ENCODE data around the gene POMT2.

The POMT2 gene

DNA sequence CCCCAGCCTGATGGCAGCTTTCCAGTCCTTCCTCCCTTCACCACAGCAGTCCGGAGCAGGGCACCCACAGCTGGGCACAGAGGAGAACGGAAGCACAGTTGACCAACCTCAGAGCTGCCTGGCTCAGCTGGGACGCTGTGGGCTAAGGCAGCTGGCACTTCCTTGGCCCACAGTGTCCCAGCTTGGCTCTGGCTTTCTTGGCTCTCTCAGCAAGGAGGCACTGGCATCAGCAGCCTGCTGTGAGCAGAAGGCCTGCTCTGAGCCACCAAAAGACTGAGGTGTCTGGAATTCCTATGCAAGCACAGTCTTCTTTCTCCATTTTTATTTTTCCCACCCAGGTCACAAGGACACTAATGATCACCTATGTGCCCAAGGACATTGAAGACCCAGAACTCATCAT is 82.3 kb downstream of the POMT2 start:
- no peak for TF ChIP-seq POLR2AphosphoS5 (IDR thresholded peaks at IDR 0.05; ENCODE audit: low read depth, low read length)

DNA sequence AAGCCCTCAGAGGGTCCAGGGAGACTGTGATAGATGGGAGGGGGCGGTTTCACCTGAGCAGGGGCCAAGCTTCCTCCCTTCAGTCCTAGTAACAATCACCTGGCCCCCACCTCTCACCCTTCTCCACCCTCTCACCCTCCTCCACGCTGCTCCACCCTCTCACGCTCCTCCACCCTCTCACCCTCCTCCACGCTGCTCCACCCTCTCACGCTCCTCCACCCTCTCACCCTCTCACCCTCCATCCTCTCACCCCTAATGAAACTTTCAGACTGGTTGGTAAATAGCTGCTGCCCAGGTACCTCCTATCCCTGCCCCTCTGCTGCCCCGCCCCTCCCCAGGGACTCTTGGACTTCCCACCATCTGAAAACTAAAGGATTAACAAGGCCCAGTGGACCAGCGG is 83.9 kb downstream of the POMT2 start:
- TF ChIP-seq, protein P1, sequence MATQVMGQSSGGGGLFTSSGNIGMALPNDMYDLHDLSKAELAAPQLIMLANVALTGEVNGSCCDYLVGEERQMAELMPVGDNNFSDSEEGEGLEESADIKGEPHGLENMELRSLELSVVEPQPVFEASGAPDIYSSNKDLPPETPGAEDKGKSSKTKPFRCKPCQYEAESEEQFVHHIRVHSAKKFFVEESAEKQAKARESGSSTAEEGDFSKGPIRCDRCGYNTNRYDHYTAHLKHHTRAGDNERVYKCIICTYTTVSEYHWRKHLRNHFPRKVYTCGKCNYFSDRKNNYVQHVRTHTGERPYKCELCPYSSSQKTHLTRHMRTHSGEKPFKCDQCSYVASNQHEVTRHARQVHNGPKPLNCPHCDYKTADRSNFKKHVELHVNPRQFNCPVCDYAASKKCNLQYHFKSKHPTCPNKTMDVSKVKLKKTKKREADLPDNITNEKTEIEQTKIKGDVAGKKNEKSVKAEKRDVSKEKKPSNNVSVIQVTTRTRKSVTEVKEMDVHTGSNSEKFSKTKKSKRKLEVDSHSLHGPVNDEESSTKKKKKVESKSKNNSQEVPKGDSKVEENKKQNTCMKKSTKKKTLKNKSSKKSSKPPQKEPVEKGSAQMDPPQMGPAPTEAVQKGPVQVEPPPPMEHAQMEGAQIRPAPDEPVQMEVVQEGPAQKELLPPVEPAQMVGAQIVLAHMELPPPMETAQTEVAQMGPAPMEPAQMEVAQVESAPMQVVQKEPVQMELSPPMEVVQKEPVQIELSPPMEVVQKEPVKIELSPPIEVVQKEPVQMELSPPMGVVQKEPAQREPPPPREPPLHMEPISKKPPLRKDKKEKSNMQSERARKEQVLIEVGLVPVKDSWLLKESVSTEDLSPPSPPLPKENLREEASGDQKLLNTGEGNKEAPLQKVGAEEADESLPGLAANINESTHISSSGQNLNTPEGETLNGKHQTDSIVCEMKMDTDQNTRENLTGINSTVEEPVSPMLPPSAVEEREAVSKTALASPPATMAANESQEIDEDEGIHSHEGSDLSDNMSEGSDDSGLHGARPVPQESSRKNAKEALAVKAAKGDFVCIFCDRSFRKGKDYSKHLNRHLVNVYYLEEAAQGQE (IDR thresholded peaks at IDR 0.05; ENCODE audit: insufficient read depth in 1 of 2, low read depth in 2 of 2, low read length in 2 of 2) = no peak
- no peak for TF ChIP-seq TAF1 (IDR thresholded peaks at IDR 0.05; ENCODE audit: borderline replicate concordance, insufficient read depth, low read length)
- no peak for TF ChIP-seq POLR2AphosphoS5 (IDR thresholded peaks at IDR 0.05; ENCODE audit: low read depth, low read length)
- no peak for TF ChIP-seq SIN3A (IDR thresholded peaks at IDR 0.05; ENCODE audit: borderline replicate concordance, insufficient read depth, low read length)
- no peak for TF ChIP-seq FOXP2 (optimal IDR thresholded peaks at IDR 0.05; ENCODE audit: borderline replicate concordance, extremely low read depth, extremely low read length, insufficient read depth)

DNA sequence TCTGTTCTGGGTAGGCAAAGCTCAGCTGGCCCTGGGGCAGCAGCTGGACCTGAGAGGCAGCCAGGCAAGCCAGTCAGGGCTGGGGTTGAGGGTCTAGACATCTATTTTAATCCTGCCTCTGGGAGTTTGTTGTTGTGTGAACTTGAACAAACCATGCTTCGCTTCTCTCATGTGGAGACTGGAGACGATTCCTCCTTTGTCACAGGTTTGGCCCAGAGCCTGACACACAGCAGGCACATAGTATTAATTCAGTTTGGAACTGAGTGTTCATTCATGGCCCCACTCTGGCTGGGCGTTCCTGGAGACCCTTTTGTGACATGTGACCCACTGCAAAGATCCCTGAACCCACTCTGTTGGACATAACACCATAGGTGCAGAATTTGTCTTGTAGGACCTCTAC is 89.0 kb downstream of the POMT2 start:
- TF ChIP-seq FOXP2 (optimal IDR thresholded peaks at IDR 0.05; ENCODE audit: borderline replicate concordance, extremely low read depth, extremely low read length, insufficient read depth) (no peak), TAF1 (IDR thresholded peaks at IDR 0.05; ENCODE audit: borderline replicate concordance, insufficient read depth, low read length) (no peak), SIN3A (IDR thresholded peaks at IDR 0.05; ENCODE audit: borderline replicate concordance, insufficient read depth, low read length) (no peak), POLR2AphosphoS5 (IDR thresholded peaks at IDR 0.05; ENCODE audit: low read depth, low read length) (no peak)
- TF ChIP-seq, protein P1 (IDR thresholded peaks at IDR 0.05; ENCODE audit: insufficient read depth in 1 of 2, low read depth in 2 of 2, low read length in 2 of 2) = no peak

DNA sequence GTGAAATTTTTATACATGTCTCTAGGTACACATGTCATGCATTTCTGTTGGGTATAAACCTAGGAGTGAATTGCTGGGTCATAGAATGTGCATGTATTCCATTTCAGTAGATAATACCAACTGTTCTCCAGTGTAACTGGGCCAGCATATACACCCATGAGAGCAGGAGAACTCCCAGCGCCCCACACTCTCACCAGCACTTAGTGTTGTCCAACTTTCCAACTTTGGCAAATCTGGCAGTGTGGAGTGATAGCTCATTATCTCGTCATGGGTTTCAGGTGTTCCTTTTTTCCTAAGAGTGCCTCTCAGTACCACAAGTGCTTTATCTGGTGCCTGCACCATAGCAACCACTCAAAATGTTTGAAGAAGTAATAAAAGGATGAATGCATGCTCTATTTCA is 89.8 kb downstream of the POMT2 start:
- TF ChIP-seq, protein P1 (IDR thresholded peaks at IDR 0.05; ENCODE audit: insufficient read depth in 1 of 2, low read depth in 2 of 2, low read length in 2 of 2) = no peak
- no peak for TF ChIP-seq POLR2AphosphoS5 (IDR thresholded peaks at IDR 0.05; ENCODE audit: low read depth, low read length)
- TF ChIP-seq SIN3A (IDR thresholded peaks at IDR 0.05; ENCODE audit: borderline replicate concordance, insufficient read depth, low read length) = no peak
- no peak for TF ChIP-seq TAF1 (IDR thresholded peaks at IDR 0.05; ENCODE audit: borderline replicate concordance, insufficient read depth, low read length)
- no peak for TF ChIP-seq FOXP2 (optimal IDR thresholded peaks at IDR 0.05; ENCODE audit: borderline replicate concordance, extremely low read depth, extremely low read length, insufficient read depth)

DNA sequence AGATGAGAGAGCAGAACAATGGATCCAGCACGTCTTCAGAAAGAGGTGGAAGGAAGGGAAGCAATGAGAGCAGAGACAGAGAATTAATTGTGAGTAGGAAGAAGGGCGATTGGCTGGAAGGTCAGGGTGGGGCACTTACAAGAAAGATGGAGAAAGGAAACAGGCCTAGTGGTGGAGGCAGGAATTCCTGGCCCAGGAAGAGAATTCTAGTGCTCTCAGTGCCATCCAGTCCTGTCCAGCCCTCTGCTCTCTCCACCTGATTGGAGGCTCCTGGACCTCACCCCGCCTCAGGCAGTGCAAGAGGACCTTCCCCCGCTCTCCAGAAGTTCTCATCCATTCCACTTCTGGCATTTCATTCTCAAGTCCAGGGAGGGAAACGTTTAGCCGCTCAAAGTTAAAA is 92.6 kb downstream of the POMT2 start:
- TF ChIP-seq SIN3A (IDR thresholded peaks at IDR 0.05; ENCODE audit: borderline replicate concordance, insufficient read depth, low read length) (no peak), TAF1 (IDR thresholded peaks at IDR 0.05; ENCODE audit: borderline replicate concordance, insufficient read depth, low read length) (no peak), FOXP2 (optimal IDR thresholded peaks at IDR 0.05; ENCODE audit: borderline replicate concordance, extremely low read depth, extremely low read length, insufficient read depth) (no peak), POLR2AphosphoS5 (IDR thresholded peaks at IDR 0.05; ENCODE audit: low read depth, low read length) (no peak)
- TF ChIP-seq, protein P1 (IDR thresholded peaks at IDR 0.05; ENCODE audit: insufficient read depth in 1 of 2, low read depth in 2 of 2, low read length in 2 of 2) = no peak

Data from PFSK-1 (cell line).